SK-N-MC (cell line): ENCODE results near the gene PRPF8.
A peak's percentile ranks its signal among the peaks of the same experiment; 100 is the strongest.

Experiments
- DNase-seq: peaks from one replicate; pipeline ENCODE4 v3.0.0-alpha.2; 2011; ENCODE audit warnings: low read depth, low spot score
- H3K27ac ChIP-seq: fragments of 200-600 bp; sonication (generic); 2 replicates; pipeline ENCODE4 v1.5.1; 2016; ENCODE audit warnings: mixed run types
- H3K36me3 ChIP-seq: fragments of 200-600 bp; sonication (generic); 2 replicates; pipeline ENCODE4 v1.6.1; 2017; ENCODE audit warnings: antibody characterized with exemption, low read length, mixed read lengths; ENCODE audit not compliant: insufficient read depth
- H3K4me3 ChIP-seq: fragments of 200-600 bp; sonication (generic); 2 replicates; pipeline ENCODE4 v1.5.1; 2016
- H3K9ac ChIP-seq: fragments of 200-600 bp; sonication (generic); 2 replicates; pipeline ENCODE4 v1.8.0; 2017; ENCODE audit warnings: mixed run types, mixed read lengths; ENCODE audit not compliant: insufficient read length
- H3K9me3 ChIP-seq: fragments of 200-600 bp; sonication (generic); 2 replicates; pipeline ENCODE4 v1.6.1; 2017; ENCODE audit warnings: low read depth, mild to moderate bottlenecking, antibody characterized with exemption, low read length, moderate library complexity, mixed read lengths
- EZH2 ChIP-seq: fragments of 200-600 bp; sonication (generic); IDR thresholded peaks from one replicate; pipeline ENCODE4 v1.6.1; 2017; ENCODE audit warnings: antibody characterized with exemption
- FOXP2 ChIP-seq: optimal IDR thresholded peaks from 2 replicates; pipeline ENCODE3; 2011; ENCODE audit warnings: mild to moderate bottlenecking, moderate library complexity; ENCODE audit not compliant: insufficient read depth; ENCODE audit errors: extremely low read length, control extremely low read depth
- POLR2AphosphoS5 ChIP-seq: IDR thresholded peaks from 2 replicates; pipeline ENCODE4 v1.6.1; 2012; ENCODE audit warnings: mild to moderate bottlenecking, low read depth, low read length, borderline replicate concordance

Gene PRPF8

DNA sequence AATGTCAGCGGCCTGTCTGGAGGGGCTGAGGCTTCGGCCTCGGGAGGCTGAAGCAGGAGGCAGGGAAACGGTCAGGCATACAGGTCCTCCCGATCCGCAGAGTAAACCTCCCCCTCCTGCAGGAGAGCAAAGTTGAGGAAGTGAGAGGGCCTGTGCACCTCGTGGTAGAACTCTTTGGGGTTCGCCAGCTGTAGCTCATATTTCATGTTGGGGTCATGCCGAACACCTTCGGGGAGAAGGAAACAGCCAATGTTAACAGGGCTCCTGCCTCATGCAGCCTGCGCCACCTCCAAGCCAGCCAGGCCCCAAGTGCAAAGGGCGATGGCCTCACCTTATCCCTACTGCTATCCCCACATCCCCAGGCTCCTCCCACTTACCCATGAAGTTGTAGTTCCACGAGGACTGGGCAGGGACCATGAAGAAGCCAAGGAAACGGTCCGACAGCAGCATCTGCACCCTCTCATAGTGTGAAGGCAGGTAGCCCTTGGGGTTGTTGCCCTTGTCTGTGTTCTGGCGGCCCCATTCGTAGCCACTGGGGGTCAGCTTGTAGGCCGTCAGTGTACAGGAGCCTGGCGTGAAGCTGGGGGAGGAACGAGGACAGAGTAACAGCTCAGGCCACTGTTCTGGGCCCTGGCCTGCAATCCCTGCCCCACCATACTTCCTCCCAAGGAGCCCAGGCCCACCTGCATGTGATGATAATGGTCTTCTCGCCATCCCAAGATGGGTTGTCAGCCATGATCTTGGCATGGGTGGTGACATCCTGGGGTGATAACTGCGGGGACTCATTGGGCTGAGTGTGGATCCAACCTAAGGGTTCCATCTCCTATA, 33.7 kb downstream of the PRPF8 start:
- Histone ChIP-seq H3K36me3 (peaks cover 54% of the 10 kb centered on the region), H3K27ac (no peak overlapping the region), H3K4me3 (no peak overlapping the region), H3K9ac (no peak overlapping the region), H3K9me3 (no peaks in the 10 kb centered on the region)
- DNase-seq, result no peak
- no peak for TF ChIP-seq EZH2

DNA sequence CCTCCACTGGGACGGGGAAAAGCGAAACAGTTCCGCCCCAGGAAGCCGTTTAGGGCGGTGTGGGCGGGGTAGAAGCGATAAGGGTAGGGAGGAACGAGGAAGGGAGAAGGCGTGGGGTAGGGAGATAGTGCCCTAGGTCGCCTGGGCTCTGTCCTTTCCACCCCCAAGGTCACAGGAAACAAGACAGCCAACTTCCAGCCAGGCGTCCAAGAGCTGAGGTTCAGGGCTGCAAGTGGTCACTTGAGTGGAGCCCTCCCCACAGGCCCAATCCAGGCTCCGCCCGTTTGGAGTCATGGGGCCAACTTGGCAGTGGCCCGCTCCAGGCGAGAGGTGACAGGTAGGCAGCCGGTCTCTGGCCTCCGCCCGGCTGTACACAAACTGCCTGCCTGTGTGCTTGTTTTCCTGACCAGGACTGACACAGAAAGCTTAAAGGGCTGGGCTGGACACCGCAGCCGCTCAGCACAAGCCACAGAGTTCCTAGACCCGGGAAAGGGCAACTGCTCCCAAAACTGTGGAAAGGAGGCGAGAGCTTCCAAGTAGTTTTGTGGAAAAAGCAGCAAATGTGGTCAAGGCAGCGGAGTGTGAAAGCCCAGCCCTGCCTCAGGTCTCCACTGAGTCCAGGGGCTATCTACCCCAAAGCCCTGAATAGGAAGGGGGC, 34.7 kb downstream of the PRPF8 start, which contains the start of gene RILP:
RILP (minus strand) TSS at position 23 of the 658 bp plus-strand sequence. CDS start 62 bp downstream, outside the sequence.
- H3K4me3 ChIP-seq, result peak within 1 kb of the TSS; percentile 81
- H3K9ac ChIP-seq, result peak within 1 kb of the TSS; percentile 45
- no peak for DNase-seq
- TF ChIP-seq POLR2AphosphoS5 (no peak), FOXP2 (no peak), EZH2 (no peak)
- peaks cover 47% of the 10 kb centered on the region for H3K36me3 ChIP-seq
- H3K9me3 ChIP-seq, result no peaks in the 10 kb centered on the region
- H3K27ac ChIP-seq, result no peak within 1 kb of the TSS

GRCh38 chr17:1648963-1649843, 35.5 kb downstream of the PRPF8 start:
- peak overlapping the region; percentile 32 for H3K9ac ChIP-seq
- peak; percentile 18 for DNase-seq
- peak overlapping the region; percentile 81 for H3K4me3 ChIP-seq
- no peak for TF ChIP-seq POLR2AphosphoS5
- no peak for TF ChIP-seq FOXP2
- no peak for TF ChIP-seq EZH2
- H3K36me3 ChIP-seq, result peaks cover 40% of the 10 kb centered on the region
- no peak overlapping the region for H3K27ac ChIP-seq
- no peaks in the 10 kb centered on the region for H3K9me3 ChIP-seq

DNA sequence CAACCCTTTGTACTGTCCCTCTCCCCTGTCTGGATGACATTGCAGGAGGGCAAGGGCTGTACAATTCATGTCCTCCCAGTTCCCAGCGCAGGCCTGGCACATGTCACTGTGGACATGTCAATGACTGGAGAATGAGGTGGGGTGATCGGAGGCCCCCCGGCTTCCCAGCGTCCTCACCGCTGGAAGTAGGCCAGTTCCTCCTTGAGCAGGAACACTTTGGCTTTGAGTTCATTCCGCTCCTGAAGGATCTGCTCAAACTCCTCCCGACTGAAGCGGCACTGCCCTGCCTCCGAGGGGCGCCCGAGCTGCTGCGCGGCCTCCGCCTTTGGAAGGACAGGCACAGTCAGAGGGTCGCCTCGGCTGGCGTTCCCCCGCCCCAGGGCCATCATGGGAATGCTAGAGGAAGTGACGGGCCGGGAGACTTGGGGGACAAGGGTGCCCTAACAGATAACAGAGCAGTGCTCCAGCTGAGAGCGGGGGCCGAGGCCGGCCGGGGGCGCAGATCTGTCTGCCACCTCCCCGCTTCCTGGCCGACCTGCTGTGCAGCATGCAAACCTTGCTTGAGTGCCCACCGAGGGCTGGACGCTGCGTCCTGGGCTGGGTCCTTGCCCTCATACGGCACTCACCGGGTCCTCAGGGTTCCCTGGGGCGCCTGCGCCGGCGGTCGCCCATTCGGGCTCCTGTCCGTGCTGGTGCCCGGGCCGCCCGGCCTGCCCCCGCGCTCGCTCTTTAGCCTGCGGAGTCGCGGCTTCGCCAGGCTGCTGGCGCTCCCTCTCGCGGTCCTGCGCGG, 36.3 kb downstream of the PRPF8 start:
- no peak for DNase-seq
- no peaks in the 10 kb centered on the region for H3K9me3 ChIP-seq
- no peak overlapping the region for H3K27ac ChIP-seq
- H3K9ac ChIP-seq, result peak overlapping the region; percentile 45
- TF ChIP-seq EZH2, result no peak
- TF ChIP-seq FOXP2, result no peak
- no peak for TF ChIP-seq POLR2AphosphoS5
- H3K4me3 ChIP-seq, result peak overlapping the region; percentile 78
- H3K36me3 ChIP-seq, result peaks cover 31% of the 10 kb centered on the region

DNA sequence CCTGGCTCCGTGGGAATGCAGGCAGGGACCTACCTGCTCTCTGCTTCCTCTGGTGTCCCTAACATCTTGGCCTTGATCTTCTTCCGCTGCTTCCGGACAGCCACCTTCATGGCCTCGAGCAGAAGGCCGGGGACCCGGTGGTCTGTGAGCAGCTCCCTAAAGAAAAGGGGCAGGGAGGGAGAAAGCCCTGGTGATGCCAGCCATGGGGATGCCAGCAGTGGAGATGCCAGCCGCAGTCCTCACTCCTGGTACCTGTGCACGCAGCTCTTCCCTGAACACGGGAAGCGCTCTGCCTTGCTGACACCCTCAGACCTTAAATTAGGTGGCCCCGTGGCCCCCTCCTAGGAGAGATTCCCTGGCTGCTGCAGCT, 36.9 kb downstream of the PRPF8 start:
- Histone ChIP-seq H3K9ac (no peak overlapping the region), H3K36me3 (peaks cover 26% of the 10 kb centered on the region; the same call in 1 of the 2 replicates), H3K4me3 (no peak overlapping the region), H3K27ac (no peak overlapping the region), H3K9me3 (no peaks in the 10 kb centered on the region)
- DNase-seq, result no peak
- TF ChIP-seq EZH2 (no peak), FOXP2 (no peak), POLR2AphosphoS5 (no peak)

GRCh38 chr17:1646199-1646875, 38.3 kb downstream of the PRPF8 start:
- Histone ChIP-seq H3K4me3 (no peak overlapping the region), H3K9ac (no peak overlapping the region), H3K9me3 (no peaks in the 10 kb centered on the region), H3K36me3 (peaks cover 11% of the 10 kb centered on the region; the same call in 1 of the 2 replicates), H3K27ac (no peak overlapping the region)
- TF ChIP-seq FOXP2, result no peak
- no peak for TF ChIP-seq EZH2
- TF ChIP-seq POLR2AphosphoS5, result no peak
- no peak for DNase-seq
